ENCODE results near the gene USP21.

GRCh38 chr1:161162052-161162451 is 2.8 kb downstream of the USP21 start:
- no peak for TF ChIP-seq CTCF (IDR thresholded peaks at IDR 0.05)
- no peak for TF ChIP-seq EP300 (IDR thresholded peaks at IDR 0.05)
- no peak for TF ChIP-seq POLR2A (IDR thresholded peaks at IDR 0.05)
- no peak for TF ChIP-seq POLR2AphosphoS5 (IDR thresholded peaks at IDR 0.05)
